Activated CD4-positive, alpha-beta T cell treated with anti-CD3 and anti-CD28 coated beads, Interleukin-2, amount 50 U/mL, for 48 hours (primary cell): ENCODE measurements around the gene SWT1.
"Not testable (repeated sequence)": the region's sequence is repeated elsewhere in the genome, so short reads cannot be mapped to it uniquely, and the experiment has no call there.

ENCODE experiments used
- DNase-seq, 2 experiments: peaks; one replicate each; pipeline ENCODE4 v3.0.0-alpha.2; 2020

Gene SWT1

GRCh38 chr1:185170291-185170848, 13.4 kb downstream of the SWT1 start:
- peak; percentile 24 to 27 for DNase-seq

GRCh38 chr1:185193756-185194155, 36.8 kb downstream of the SWT1 start:
- no peak for DNase-seq

- not testable (repeated sequence) for DNase-seq
These were observed 41.7 kb downstream of the SWT1 start for GRCh38 chr1:185198712-185199111.

- no peak for DNase-seq
These were observed 43.9 kb downstream of the SWT1 start for GRCh38 chr1:185200889-185201288.

- DNase-seq = no peak
These were observed 50.2 kb downstream of the SWT1 start for GRCh38 chr1:185207170-185207569.

- DNase-seq = no peak
These were observed 51.1 kb downstream of the SWT1 start for GRCh38 chr1:185207980-185208602.

- DNase-seq = no peak
These were observed 51.7 kb downstream of the SWT1 start for GRCh38 chr1:185208626-185209180.

- not testable (repeated sequence) for DNase-seq
These were observed 52.4 kb downstream of the SWT1 start for GRCh38 chr1:185209357-185209756.

GRCh38 chr1:185213091-185213490, 56.1 kb downstream of the SWT1 start:
- no peak for DNase-seq

- DNase-seq = no peak
These were observed 58.9 kb downstream of the SWT1 start for GRCh38 chr1:185215911-185216310.

GRCh38 chr1:185224132-185224531, 67.2 kb downstream of the SWT1 start:
- DNase-seq = no peak

- no peak for DNase-seq
These were observed 70.2 kb downstream of the SWT1 start for GRCh38 chr1:185227161-185227560.

GRCh38 chr1:185228979-185229378, 72.0 kb downstream of the SWT1 start:
- DNase-seq = no peak

- DNase-seq = no peak
These were observed 73.0 kb downstream of the SWT1 start for GRCh38 chr1:185229981-185230380.

- no peak for DNase-seq
These were observed 75.9 kb downstream of the SWT1 start for GRCh38 chr1:185232874-185233273.

- not testable (repeated sequence) for DNase-seq
These were observed 77.2 kb downstream of the SWT1 start for GRCh38 chr1:185234183-185234582.

GRCh38 chr1:185237176-185237575, 80.2 kb downstream of the SWT1 start:
- DNase-seq = not testable (repeated sequence)

GRCh38 chr1:185237661-185238060, 80.7 kb downstream of the SWT1 start:
- DNase-seq = no peak

- no peak for DNase-seq
These were observed 81.5 kb downstream of the SWT1 start for GRCh38 chr1:185238447-185238846.

- DNase-seq = no peak
These were observed 82.9 kb downstream of the SWT1 start for GRCh38 chr1:185239861-185240260.

- no peak for DNase-seq
These were observed 84.2 kb downstream of the SWT1 start for GRCh38 chr1:185241127-185241526.

GRCh38 chr1:185244015-185244747, 87.2 kb downstream of the SWT1 start:
- DNase-seq = peak; percentile 58 to 66

- DNase-seq = no peak
These were observed 88.5 kb downstream of the SWT1 start for GRCh38 chr1:185245466-185245865.

GRCh38 chr1:185249563-185249962, 92.6 kb downstream of the SWT1 start:
- DNase-seq = no peak
